HepG2 (cell line): ENCODE results near the gene RIT2.

Experiments
- SRSF9 ChIP-seq: fragments of 200-400 bp; formaldehyde crosslinking; IDR thresholded peaks from 2 replicates; pipeline ENCODE4 v1.6.1; 2018; ENCODE audit warnings: borderline replicate concordance, mild to moderate bottlenecking, low read depth, low read length; ENCODE audit not compliant: insufficient read depth, poor library complexity, severe bottlenecking
- TAF1 ChIP-seq: sonication (generic); formaldehyde crosslinking; IDR thresholded peaks from 2 replicates; pipeline ENCODE4 v1.4.0; 2020; ENCODE audit warnings: missing genetic modification reagents

- TF ChIP-seq TAF1 (CRISPR knock-in tag) (no peak), SRSF9 (no peak)
Observed at GRCh38 chr18:42937436-42937835, 178.0 kb downstream of the RIT2 start.
